HL-60/S4 (cell line): ENCODE measurements around the gene KCNJ9.
"Not testable (repeated sequence)": the region's sequence is repeated elsewhere in the genome, so short reads cannot be mapped to it uniquely, and the experiment has no call there.

ENCODE experiments used
- in situ Hi-C: fragments of 300-500 bp; cut with MboI; formaldehyde crosslinking; loops from 2 replicates; pipeline ENCODE4 v1.14.3; 2022; ENCODE audit warnings: low sequenced_read_pairs

Gene KCNJ9

GRCh38 chr1:160081261-160081936 is at the start of gene KCNJ9:
TSS of gene KCNJ9 (plus strand) at chr1:160081538. CDS start at chr1:160084031, 2,493 bp downstream.
- in situ Hi-C loops, result no loop called here

GRCh38 chr1:160032165-160032820 is 49.0 kb upstream of the KCNJ9 start:
- in situ Hi-C loops, result no loop called here

GRCh38 chr1:160040476-160040875 is 40.9 kb upstream of the KCNJ9 start:
- in situ Hi-C loops, result no loop called here

GRCh38 chr1:160043543-160043942 is 37.8 kb upstream of the KCNJ9 start:
- in situ Hi-C loops, result no loop called here

- in situ Hi-C loops, result no loop called here
Observed at GRCh38 chr1:160045653-160046052, 35.7 kb upstream of the KCNJ9 start.

GRCh38 chr1:160046494-160047110 is 34.7 kb upstream of the KCNJ9 start:
- in situ Hi-C loops, result no loop called here

GRCh38 chr1:160047111-160047991 is 34.0 kb upstream of the KCNJ9 start:
- in situ Hi-C loops, result no loop called here

- in situ Hi-C loops, result no loop called here
Observed at GRCh38 chr1:160048335-160048734, 33.0 kb upstream of the KCNJ9 start.

GRCh38 chr1:160049101-160049500 is 32.2 kb upstream of the KCNJ9 start:
- in situ Hi-C loops, result no loop called here

- in situ Hi-C loops, result not testable (repeated sequence)
Observed at GRCh38 chr1:160050182-160050581, 31.2 kb upstream of the KCNJ9 start.

GRCh38 chr1:160050619-160051018 is 30.7 kb upstream of the KCNJ9 start:
- in situ Hi-C loops, result no loop called here

GRCh38 chr1:160052936-160053335 is 28.4 kb upstream of the KCNJ9 start:
- in situ Hi-C loops, result no loop called here

- in situ Hi-C loops, result no loop called here
Observed at GRCh38 chr1:160053548-160054365, 27.6 kb upstream of the KCNJ9 start.

- in situ Hi-C loops, result no loop called here
Observed at GRCh38 chr1:160056648-160057169, 24.6 kb upstream of the KCNJ9 start.

- in situ Hi-C loops, result no loop called here
Observed at GRCh38 chr1:160058087-160058486, 23.3 kb upstream of the KCNJ9 start.

- in situ Hi-C loops, result no loop called here
Observed at GRCh38 chr1:160061369-160062229, 19.7 kb upstream of the KCNJ9 start.

- in situ Hi-C loops, result no loop called here
Observed at GRCh38 chr1:160062230-160062532, 19.2 kb upstream of the KCNJ9 start.

- in situ Hi-C loops, result no loop called here
Observed at GRCh38 chr1:160063176-160063575, 18.2 kb upstream of the KCNJ9 start.

- in situ Hi-C loops, result no loop called here
Observed at GRCh38 chr1:160064164-160064563, 17.2 kb upstream of the KCNJ9 start.
